ENCODE results near the gene SYNCRIP. TPM values are rescaled to one million over a fixed set of nuclear protein-coding genes. Genes with fewer than 3 reads are reported as not detected.

The SYNCRIP gene
- total RNA-seq, 6 experiments from 2014 or later = 27.8 to 47.3 (median 39.4) TPM

- Histone ChIP-seq H3K4me3 (peak overlapping the region; percentile 75 to 85 (median 81)), H3K4me1 (peaks cover 0 to 23% (median 4%) of the 10 kb centered on the region in 4 donors), H3K9me3 (no peaks in the 10 kb centered on the region), H3K36me3 (no peaks in the 10 kb centered on the region), H3K27ac (peak overlapping the region; percentile 77 to 88 (median 84)), H3K27me3 (no peaks in the 10 kb centered on the region)
- intact Hi-C loops (cut with DNase I) = loop anchor here in 1 of 2 donors (5.0 kb wide), 1 partner anchor 37 kb away; the partner anchor contains the start of gene SYNCRIP
- 0% methylated on average over 37 of the region's 82 CpGs for WGBS (ENCODE audit: insufficient coverage, low coverage, low lambda C conversion rate, missing lambda C conversion rate)
- TF ChIP-seq CTCF (IDR thresholded peaks at IDR 0.05) (no peak), POLR2A (IDR thresholded peaks at IDR 0.05) (peak; percentile 100)
- DNase-seq = peak; percentile 97 to 98 (median 98)
- ATAC-seq = peak; percentile 94 to 99 (median 96)
Observed at GRCh38 chr6:85678602-85679444, 36.1 kb upstream of the SYNCRIP start.

- Histone ChIP-seq H3K27me3 (no peaks in the 10 kb centered on the region), H3K4me1 (peaks cover 0 to 28% (median 4%) of the 10 kb centered on the region in 4 donors), H3K36me3 (no peaks in the 10 kb centered on the region), H3K27ac (peak overlapping the region; percentile 77 to 88 (median 84)), H3K9me3 (no peaks in the 10 kb centered on the region), H3K4me3 (peak overlapping the region; percentile 75 to 85 (median 81))
- intact Hi-C loops (cut with DNase I) = loop anchor here in 1 of 2 donors (5.0 kb wide), 1 partner anchor 36 kb away; the partner anchor contains the start of gene SYNCRIP
- TF ChIP-seq CTCF (IDR thresholded peaks at IDR 0.05) (no peak), POLR2A (IDR thresholded peaks at IDR 0.05) (no peak)
- DNase-seq (no peak), ATAC-seq (peak; percentile 14 to 52 (median 26))
- under 1% methylated on average over 16 of the region's 34 CpGs for WGBS (ENCODE audit: insufficient coverage, low coverage, low lambda C conversion rate, missing lambda C conversion rate)
Observed at GRCh38 chr6:85678026-85678601, 35.4 kb upstream of the SYNCRIP start.

- H3K27ac ChIP-seq = peak overlapping the region in 2 of 3 donors; percentile 84 to 88
- no peaks in the 10 kb centered on the region for H3K9me3 ChIP-seq
- H3K36me3 ChIP-seq = no peaks in the 10 kb centered on the region
- H3K4me3 ChIP-seq = peak overlapping the region; percentile 75 to 85 (median 81)
- 0% methylated on average over 12 of the region's 12 CpGs for WGBS (ENCODE audit: insufficient coverage, low coverage, low lambda C conversion rate, missing lambda C conversion rate)
- peaks cover 0 to 28% (median 4%) of the 10 kb centered on the region in 4 donors for H3K4me1 ChIP-seq
- DNase-seq (no peak), ATAC-seq (peak in 1 of 4 donors; percentile 5)
- intact Hi-C loops (cut with DNase I) = loop anchor here in 1 of 2 donors (5.0 kb wide), 1 partner anchor 35 kb away; the partner anchor contains the start of gene SYNCRIP
- no peaks in the 10 kb centered on the region for H3K27me3 ChIP-seq
- no peak for TF ChIP-seq POLR2A (IDR thresholded peaks at IDR 0.05)
- TF ChIP-seq CTCF (IDR thresholded peaks at IDR 0.05) = peak in 3 of 4 donors; percentile 19 to 43 (median 39)
Observed at GRCh38 chr6:85677234-85677956, 34.7 kb upstream of the SYNCRIP start.

- 4% methylated on average over 6 of the region's 6 CpGs for WGBS (ENCODE audit: insufficient coverage, low coverage, low lambda C conversion rate, missing lambda C conversion rate)
- H3K9me3 ChIP-seq = no peaks in the 10 kb centered on the region
- H3K36me3 ChIP-seq = no peaks in the 10 kb centered on the region
- DNase-seq = no peak
- peak overlapping the region in 2 of 3 donors; percentile 24 to 84 for H3K27ac ChIP-seq
- peak in 2 of 4 donors; percentile 4 to 8 for ATAC-seq
- H3K4me1 ChIP-seq = peaks cover 0 to 28% (median 4%) of the 10 kb centered on the region in 4 donors
- TF ChIP-seq POLR2A (IDR thresholded peaks at IDR 0.05) (no peak), CTCF (IDR thresholded peaks at IDR 0.05) (no peak)
- intact Hi-C loops (cut with DNase I) = loop anchor here in 1 of 2 donors (5.0 kb wide), 1 partner anchor 34 kb away; the partner anchor contains the start of gene SYNCRIP
- no peaks in the 10 kb centered on the region for H3K27me3 ChIP-seq
- H3K4me3 ChIP-seq = peak overlapping the region; percentile 75 to 85 (median 81)
Observed at GRCh38 chr6:85676086-85676729, 33.5 kb upstream of the SYNCRIP start.
